ENCODE results near the gene GMDS. TPM values are rescaled to one million over a fixed set of nuclear protein-coding genes. Genes with fewer than 3 reads are reported as not detected.

Gene GMDS
- total RNA-seq, 1 donor from 2014 or later = 19.9 TPM

DNA sequence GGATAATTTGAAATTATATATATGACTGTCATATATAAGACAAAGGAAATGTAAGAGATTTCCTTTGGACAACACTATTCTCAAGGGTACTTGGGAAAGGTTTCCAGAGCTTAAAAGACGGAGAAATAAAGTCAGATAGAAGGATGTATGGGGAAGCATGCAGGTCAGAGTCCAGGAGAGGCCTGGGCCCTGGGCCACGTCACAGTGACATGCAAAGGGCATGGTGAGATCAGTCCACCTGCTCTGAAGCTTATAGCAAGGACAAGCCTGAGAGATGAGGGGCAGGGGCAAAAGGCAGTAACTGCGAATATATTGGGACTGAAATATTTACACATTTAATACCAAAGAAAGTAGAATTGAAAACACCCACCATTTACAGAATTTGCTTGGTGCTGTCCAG lies 24.6 kb upstream of the GMDS start:
- H3K36me3 ChIP-seq = peaks cover 0 to 14% of the 10 kb centered on the region in 2 donors
- intact Hi-C loops (cut with DNase I) = no loop called here
- DNase-seq (ENCODE audit: low spot score in 2 of 2) = no peak
- no peaks in the 10 kb centered on the region for H3K9me3 ChIP-seq
- H3K27me3 ChIP-seq = no peaks in the 10 kb centered on the region
- no peak overlapping the region for H3K4me3 ChIP-seq
- TF ChIP-seq, protein P1, sequence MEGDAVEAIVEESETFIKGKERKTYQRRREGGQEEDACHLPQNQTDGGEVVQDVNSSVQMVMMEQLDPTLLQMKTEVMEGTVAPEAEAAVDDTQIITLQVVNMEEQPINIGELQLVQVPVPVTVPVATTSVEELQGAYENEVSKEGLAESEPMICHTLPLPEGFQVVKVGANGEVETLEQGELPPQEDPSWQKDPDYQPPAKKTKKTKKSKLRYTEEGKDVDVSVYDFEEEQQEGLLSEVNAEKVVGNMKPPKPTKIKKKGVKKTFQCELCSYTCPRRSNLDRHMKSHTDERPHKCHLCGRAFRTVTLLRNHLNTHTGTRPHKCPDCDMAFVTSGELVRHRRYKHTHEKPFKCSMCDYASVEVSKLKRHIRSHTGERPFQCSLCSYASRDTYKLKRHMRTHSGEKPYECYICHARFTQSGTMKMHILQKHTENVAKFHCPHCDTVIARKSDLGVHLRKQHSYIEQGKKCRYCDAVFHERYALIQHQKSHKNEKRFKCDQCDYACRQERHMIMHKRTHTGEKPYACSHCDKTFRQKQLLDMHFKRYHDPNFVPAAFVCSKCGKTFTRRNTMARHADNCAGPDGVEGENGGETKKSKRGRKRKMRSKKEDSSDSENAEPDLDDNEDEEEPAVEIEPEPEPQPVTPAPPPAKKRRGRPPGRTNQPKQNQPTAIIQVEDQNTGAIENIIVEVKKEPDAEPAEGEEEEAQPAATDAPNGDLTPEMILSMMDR (IDR thresholded peaks at IDR 0.05) = no peak
- peaks cover 0 to 3% of the 10 kb centered on the region in 2 donors for H3K4me1 ChIP-seq
- no peak overlapping the region for H3K27ac ChIP-seq

DNA sequence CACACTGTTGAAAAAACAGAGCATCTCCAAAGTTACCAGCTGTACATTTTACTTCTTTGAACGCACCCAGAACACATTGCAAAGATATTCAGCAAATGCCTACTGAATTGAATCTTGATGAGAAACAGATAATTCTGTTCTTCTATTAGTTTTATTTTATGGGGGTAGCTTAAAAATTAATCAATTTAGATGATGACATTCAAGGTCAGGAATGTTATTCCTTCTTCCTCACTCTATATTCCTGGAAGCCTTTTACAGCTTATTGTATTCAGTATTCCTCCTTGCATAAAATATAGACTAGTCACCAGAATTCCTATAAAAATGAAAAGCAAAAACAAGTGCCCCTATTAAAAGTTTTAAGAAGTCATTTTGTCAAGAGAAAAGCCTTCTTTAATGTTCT lies 21.4 kb upstream of the GMDS start:
- no peak for DNase-seq (ENCODE audit: low spot score in 2 of 2)
- H3K36me3 ChIP-seq = peaks cover 0 to 12% of the 10 kb centered on the region in 2 donors
- intact Hi-C loops (cut with DNase I) = no loop called here
- no peaks in the 10 kb centered on the region for H3K27me3 ChIP-seq
- TF ChIP-seq, protein P1 (IDR thresholded peaks at IDR 0.05) = no peak
- no peaks in the 10 kb centered on the region for H3K9me3 ChIP-seq
- H3K27ac ChIP-seq = no peak overlapping the region
- H3K4me1 ChIP-seq = no peaks in the 10 kb centered on the region
- no peak overlapping the region for H3K4me3 ChIP-seq

DNA sequence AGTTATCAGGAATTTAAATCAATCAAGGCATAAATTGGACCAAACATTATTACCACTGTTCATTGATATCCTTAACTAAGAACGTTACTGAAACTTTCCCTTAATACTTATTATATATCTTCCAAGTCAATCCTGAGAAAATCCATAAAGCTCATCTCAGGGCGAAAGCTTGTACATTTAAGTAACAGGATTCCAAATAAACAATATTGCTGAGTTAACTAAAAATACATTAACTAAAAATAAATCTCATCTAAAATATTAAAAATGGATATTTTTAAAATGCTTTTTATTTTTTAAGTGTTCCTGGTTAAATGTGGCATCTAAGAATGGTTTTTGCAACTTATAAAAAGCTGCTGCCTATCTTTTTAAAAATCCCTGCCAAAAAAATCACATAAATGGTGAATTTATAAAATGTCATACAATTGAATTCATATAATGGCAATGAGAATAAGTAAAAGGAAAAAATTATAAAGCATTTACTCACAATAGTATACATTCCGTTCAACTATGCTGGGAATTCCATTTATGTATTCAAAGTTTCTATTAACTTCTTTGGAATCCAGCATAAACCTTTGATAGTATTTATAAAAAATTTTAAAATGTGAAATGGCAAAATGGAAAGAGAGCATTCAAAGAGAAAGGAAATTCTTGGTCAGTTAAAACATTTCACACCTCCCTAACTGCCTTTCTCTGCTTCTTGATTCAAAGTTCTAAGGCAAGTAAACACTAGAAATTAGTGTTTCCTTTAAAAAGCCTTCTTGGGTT lies 20.8 kb upstream of the GMDS start:
- TF ChIP-seq, protein P1 (IDR thresholded peaks at IDR 0.05) = no peak
- no peaks in the 10 kb centered on the region for H3K4me1 ChIP-seq
- H3K36me3 ChIP-seq = peaks cover 0 to 12% of the 10 kb centered on the region in 2 donors
- no peak overlapping the region for H3K27ac ChIP-seq
- no peaks in the 10 kb centered on the region for H3K27me3 ChIP-seq
- intact Hi-C loops (cut with DNase I) = no loop called here
- no peaks in the 10 kb centered on the region for H3K9me3 ChIP-seq
- DNase-seq (ENCODE audit: low spot score in 2 of 2) = no peak
- no peak overlapping the region for H3K4me3 ChIP-seq

DNA sequence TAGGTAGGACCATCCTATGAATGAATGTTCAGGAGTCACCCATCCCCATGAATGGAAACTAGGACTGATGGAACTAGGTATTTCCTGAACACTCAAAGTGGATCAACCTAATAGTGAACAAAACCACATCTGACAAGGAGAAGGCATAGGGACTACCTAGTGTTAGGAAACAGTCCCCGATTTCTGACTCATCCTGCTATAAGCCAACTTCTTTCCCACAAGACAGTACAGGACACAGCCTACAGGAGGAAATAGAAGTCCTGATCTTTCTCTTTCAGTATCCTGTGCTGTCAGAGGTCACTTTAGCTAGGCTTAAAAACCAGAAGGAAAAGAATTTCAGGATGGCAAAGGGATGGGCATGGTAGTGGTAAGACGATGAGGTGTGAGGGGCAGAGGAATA lies 19.5 kb upstream of the GMDS start:
- intact Hi-C loops (cut with DNase I) = no loop called here
- TF ChIP-seq, protein P1 (IDR thresholded peaks at IDR 0.05) = no peak

DNA sequence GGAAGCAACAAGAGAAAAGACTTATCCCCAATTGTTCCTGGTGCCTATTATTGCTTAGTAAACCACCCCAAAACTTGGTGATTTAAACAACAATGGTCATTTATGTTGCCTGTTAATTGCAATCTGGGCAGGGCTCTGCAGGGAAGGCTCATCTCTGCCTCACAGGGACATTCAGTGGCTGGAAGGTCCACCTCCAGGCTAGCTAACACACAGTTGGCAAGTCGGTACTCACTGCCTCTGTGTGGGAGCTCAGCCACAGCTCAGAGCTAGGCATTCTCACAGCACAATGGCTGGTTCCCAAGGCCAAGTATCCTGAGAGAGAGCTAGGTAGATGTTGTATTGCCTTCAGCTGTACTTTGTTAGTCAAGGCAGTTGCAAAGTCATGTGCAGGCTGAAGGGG lies 18.5 kb upstream of the GMDS start:
- DNase-seq (ENCODE audit: low spot score in 2 of 2) = no peak
- Histone ChIP-seq H3K9me3 (no peaks in the 10 kb centered on the region), H3K27ac (no peak overlapping the region), H3K36me3 (peaks cover 0 to 7% of the 10 kb centered on the region in 2 donors), H3K4me1 (no peaks in the 10 kb centered on the region), H3K4me3 (no peak overlapping the region), H3K27me3 (no peaks in the 10 kb centered on the region)
- TF ChIP-seq, protein P1 (IDR thresholded peaks at IDR 0.05) = no peak
- intact Hi-C loops (cut with DNase I) = no loop called here

More for the DNA sequence above, 19.5 kb upstream of the GMDS start:
- Histone ChIP-seq H3K27ac (no peak overlapping the region), H3K4me3 (no peak overlapping the region), H3K9me3 (no peaks in the 10 kb centered on the region), H3K4me1 (no peaks in the 10 kb centered on the region), H3K36me3 (peaks cover 0 to 12% of the 10 kb centered on the region in 2 donors), H3K27me3 (no peaks in the 10 kb centered on the region)
- no peak for DNase-seq (ENCODE audit: low spot score in 2 of 2)
